ENCODE results near the gene ADGRL3.

ADGRL3 gene

DNA sequence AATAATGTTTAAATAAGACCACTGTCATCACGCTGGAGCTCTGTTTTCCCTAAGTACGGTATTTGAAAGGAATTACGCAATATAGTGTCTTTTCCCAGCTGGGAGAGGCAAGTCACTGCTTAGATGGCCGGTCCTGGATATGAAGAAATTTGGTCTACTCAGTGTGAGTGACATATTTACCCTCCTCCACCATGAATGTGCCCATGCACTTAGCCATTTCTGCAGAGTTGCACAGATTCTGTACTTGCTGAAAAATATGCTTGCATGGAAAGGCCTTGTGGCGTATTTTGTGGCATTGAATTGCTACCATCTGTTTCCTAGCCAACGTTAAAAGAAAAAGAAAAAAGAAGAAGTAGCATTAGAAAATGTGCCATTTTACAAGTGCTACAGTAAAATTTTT is 73.1 kb downstream of the ADGRL3 start:
- Histone ChIP-seq H3K4me1 (ENCODE audit: control insufficient read depth, insufficient read depth, low read length) (peaks cover 3% of the 10 kb centered on the region; the same call in 1 of the 2 replicates), H3K4me3 (ENCODE audit: low read depth, low read length) (no peak overlapping the region), H3K9me3 (ENCODE audit: control insufficient read depth, insufficient read depth, low read depth, low read length) (no peaks in the 10 kb centered on the region), H3K36me3 (ENCODE audit: control insufficient read depth in 2 of 2, insufficient read depth in 1 of 2, low read length in 2 of 2) (no peaks in the 10 kb centered on the region), H3K27ac (ENCODE audit: extremely low read depth, low read depth, low read length) (no peak overlapping the region)
- TF ChIP-seq, protein P1, sequence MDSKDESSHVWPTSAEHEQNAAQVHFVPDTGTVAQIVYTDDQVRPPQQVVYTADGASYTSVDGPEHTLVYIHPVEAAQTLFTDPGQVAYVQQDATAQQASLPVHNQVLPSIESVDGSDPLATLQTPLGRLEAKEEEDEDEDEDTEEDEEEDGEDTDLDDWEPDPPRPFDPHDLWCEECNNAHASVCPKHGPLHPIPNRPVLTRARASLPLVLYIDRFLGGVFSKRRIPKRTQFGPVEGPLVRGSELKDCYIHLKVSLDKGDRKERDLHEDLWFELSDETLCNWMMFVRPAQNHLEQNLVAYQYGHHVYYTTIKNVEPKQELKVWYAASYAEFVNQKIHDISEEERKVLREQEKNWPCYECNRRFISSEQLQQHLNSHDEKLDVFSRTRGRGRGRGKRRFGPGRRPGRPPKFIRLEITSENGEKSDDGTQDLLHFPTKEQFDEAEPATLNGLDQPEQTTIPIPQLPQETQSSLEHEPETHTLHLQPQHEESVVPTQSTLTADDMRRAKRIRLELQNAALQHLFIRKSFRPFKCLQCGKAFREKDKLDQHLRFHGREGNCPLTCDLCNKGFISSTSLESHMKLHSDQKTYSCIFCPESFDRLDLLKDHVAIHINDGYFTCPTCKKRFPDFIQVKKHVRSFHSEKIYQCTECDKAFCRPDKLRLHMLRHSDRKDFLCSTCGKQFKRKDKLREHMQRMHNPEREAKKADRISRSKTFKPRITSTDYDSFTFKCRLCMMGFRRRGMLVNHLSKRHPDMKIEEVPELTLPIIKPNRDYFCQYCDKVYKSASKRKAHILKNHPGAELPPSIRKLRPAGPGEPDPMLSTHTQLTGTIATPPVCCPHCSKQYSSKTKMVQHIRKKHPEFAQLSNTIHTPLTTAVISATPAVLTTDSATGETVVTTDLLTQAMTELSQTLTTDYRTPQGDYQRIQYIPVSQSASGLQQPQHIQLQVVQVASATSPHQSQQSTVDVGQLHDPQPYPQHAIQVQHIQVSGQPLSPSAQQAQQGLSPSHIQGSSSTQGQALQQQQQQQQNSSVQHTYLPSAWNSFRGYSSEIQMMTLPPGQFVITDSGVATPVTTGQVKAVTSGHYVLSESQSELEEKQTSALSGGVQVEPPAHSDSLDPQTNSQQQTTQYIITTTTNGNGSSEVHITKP (tag by site-specific recombination; IDR thresholded peaks at IDR 0.05) = no peak
- TF ChIP-seq ZNF747 (tag by site-specific recombination; IDR thresholded peaks at IDR 0.05) = no peak
- no peak for TF ChIP-seq ZNF558 (tag by site-specific recombination; IDR thresholded peaks at IDR 0.05)
- TF ChIP-seq, protein P2, sequence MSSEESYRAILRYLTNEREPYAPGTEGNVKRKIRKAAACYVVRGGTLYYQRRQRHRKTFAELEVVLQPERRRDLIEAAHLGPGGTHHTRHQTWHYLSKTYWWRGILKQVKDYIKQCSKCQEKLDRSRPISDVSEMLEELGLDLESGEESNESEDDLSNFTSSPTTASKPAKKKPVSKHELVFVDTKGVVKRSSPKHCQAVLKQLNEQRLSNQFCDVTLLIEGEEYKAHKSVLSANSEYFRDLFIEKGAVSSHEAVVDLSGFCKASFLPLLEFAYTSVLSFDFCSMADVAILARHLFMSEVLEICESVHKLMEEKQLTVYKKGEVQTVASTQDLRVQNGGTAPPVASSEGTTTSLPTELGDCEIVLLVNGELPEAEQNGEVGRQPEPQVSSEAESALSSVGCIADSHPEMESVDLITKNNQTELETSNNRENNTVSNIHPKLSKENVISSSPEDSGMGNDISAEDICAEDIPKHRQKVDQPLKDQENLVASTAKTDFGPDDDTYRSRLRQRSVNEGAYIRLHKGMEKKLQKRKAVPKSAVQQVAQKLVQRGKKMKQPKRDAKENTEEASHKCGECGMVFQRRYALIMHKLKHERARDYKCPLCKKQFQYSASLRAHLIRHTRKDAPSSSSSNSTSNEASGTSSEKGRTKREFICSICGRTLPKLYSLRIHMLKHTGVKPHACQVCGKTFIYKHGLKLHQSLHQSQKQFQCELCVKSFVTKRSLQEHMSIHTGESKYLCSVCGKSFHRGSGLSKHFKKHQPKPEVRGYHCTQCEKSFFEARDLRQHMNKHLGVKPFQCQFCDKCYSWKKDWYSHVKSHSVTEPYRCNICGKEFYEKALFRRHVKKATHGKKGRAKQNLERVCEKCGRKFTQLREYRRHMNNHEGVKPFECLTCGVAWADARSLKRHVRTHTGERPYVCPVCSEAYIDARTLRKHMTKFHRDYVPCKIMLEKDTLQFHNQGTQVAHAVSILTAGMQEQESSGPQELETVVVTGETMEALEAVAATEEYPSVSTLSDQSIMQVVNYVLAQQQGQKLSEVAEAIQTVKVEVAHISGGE (tag by site-specific recombination; conservative IDR thresholded peaks at IDR 0.05; ENCODE audit: low read depth) = no peak
- TF ChIP-seq ZNF658 (tag by site-specific recombination; IDR thresholded peaks at IDR 0.05) = no peak
- no peak for TF ChIP-seq YY1 (tag by site-specific recombination; IDR thresholded peaks at IDR 0.05)
- POLR2A ChIA-PET = interaction anchor here (0.8 kb wide), 1 partner anchor 21 kb away, joined by 3 read pairs; no protein-coding TSS in a partner anchor
- CTCF ChIA-PET = interaction anchor here (0.7 to 0.8 kb wide), 2 partner anchors 71 to 1149 kb away, joined by 3 read pairs; no protein-coding TSS in a partner anchor

DNA sequence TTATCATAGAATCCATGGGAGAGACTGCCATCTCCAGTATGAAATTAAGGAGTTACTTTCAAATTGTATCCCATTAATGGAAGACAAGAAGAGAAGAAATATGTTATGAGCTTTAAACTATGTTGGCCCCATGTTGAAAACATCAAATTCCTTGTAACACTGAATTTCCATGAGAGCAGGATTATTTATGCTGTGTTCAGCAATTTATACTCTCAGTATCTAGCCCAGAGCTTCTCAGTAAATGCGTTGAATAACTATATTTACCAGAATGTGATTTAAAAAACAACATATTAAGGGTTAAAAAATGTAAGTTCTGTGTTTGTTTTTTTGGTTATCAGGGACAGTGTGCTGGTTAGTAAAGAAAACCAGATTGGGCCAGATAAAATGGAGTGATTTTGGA is 74.2 kb downstream of the ADGRL3 start:
- Histone ChIP-seq H3K4me1 (ENCODE audit: control insufficient read depth, insufficient read depth, low read length) (no peaks in the 10 kb centered on the region), H3K36me3 (ENCODE audit: control insufficient read depth in 2 of 2, insufficient read depth in 1 of 2, low read length in 2 of 2) (no peaks in the 10 kb centered on the region), H3K9me3 (ENCODE audit: control insufficient read depth, insufficient read depth, low read depth, low read length) (no peaks in the 10 kb centered on the region), H3K27ac (ENCODE audit: extremely low read depth, low read depth, low read length) (no peak overlapping the region), H3K4me3 (ENCODE audit: low read depth, low read length) (no peak overlapping the region)
- ChIA-PET POLR2A (no interaction called here), CTCF (no interaction called here)
- TF ChIP-seq GFI1B (tag by site-specific recombination; IDR thresholded peaks at IDR 0.05) (no peak), ZNF785 (tag by site-specific recombination; IDR thresholded peaks at IDR 0.05) (no peak), ZNF211 (tag by site-specific recombination; IDR thresholded peaks at IDR 0.05; ENCODE audit: low read depth) (no peak), ZNF548 (tag by site-specific recombination; IDR thresholded peaks at IDR 0.05) (no peak), ZNF184 (tag by site-specific recombination; IDR thresholded peaks at IDR 0.05) (no peak), ZNF629 (tag by site-specific recombination; IDR thresholded peaks at IDR 0.05) (no peak), ZNF624 (tag by site-specific recombination; IDR thresholded peaks at IDR 0.05) (no peak)
- TF ChIP-seq, protein P3, sequence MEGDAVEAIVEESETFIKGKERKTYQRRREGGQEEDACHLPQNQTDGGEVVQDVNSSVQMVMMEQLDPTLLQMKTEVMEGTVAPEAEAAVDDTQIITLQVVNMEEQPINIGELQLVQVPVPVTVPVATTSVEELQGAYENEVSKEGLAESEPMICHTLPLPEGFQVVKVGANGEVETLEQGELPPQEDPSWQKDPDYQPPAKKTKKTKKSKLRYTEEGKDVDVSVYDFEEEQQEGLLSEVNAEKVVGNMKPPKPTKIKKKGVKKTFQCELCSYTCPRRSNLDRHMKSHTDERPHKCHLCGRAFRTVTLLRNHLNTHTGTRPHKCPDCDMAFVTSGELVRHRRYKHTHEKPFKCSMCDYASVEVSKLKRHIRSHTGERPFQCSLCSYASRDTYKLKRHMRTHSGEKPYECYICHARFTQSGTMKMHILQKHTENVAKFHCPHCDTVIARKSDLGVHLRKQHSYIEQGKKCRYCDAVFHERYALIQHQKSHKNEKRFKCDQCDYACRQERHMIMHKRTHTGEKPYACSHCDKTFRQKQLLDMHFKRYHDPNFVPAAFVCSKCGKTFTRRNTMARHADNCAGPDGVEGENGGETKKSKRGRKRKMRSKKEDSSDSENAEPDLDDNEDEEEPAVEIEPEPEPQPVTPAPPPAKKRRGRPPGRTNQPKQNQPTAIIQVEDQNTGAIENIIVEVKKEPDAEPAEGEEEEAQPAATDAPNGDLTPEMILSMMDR (tag by site-specific recombination; IDR thresholded peaks at IDR 0.05) = no peak

All from HEK293 (cell line).